HEK293 (cell line): ENCODE results near the gene MDGA2.

Experiments used
- CTCF ChIA-PET: fragments of 350-600 bp; formaldehyde crosslinking; extraction: SDS; loops from one replicate; lab custom pipeline; 2021; ENCODE audit warnings: antibody characterized with exemption; lab: Yijun Ruan, JAX
- POLR2A ChIA-PET: fragments of 300-600 bp; formaldehyde crosslinking; extraction: SDS; loops from one replicate; lab custom pipeline; 2020; ENCODE audit warnings: antibody characterized with exemption, inconsistent platforms; lab: Yijun Ruan, JAX
- H3K27ac ChIP-seq: fragments of 200-500 bp; sonication (Bioruptor generic); 2 replicates; pipeline ENCODE4 v1.5.1; 2014; ENCODE audit warnings: low read depth, low read length, control low read depth, inconsistent platforms; ENCODE audit errors: extremely low read depth
- H3K36me3 ChIP-seq, 2 experiments: fragments of 200-500 bp in 1 of 2; sonication (Bioruptor generic) in 1 of 2; 1 replicate in 1 of 2; 2 replicates in 1 of 2; pipeline ENCODE4 v1.5.1; 2014 to 2017; ENCODE audit warnings: inconsistent platforms in 2 of 2, low read length in 2 of 2; ENCODE audit not compliant: control insufficient read depth in 2 of 2, insufficient read depth in 1 of 2
- H3K4me1 ChIP-seq: fragments of 200-500 bp; sonication (Bioruptor generic); 2 replicates; pipeline ENCODE4 v1.5.1; 2014; ENCODE audit warnings: mild to moderate bottlenecking, low read length, inconsistent platforms; ENCODE audit not compliant: control insufficient read depth, insufficient read depth
- H3K4me3 ChIP-seq: 2 replicates; pipeline ENCODE4 v1.5.1; 2011; ENCODE audit warnings: low read depth, mild to moderate bottlenecking, control low read depth, low read length, moderate library complexity
- H3K9me3 ChIP-seq: fragments of 200-500 bp; sonication (Bioruptor generic); 2 replicates; pipeline ENCODE4 v1.5.1; 2014; ENCODE audit warnings: low read depth, low read length, inconsistent platforms; ENCODE audit not compliant: control insufficient read depth, insufficient read depth
- ELK4 ChIP-seq: IDR thresholded peaks from 2 replicates; pipeline ENCODE4 v1.6.1; 2011; ENCODE audit warnings: mild to moderate bottlenecking, low read depth, low read length, borderline replicate concordance
- FEZF1 ChIP-seq: fragments of 450-650 bp; formaldehyde crosslinking; IDR thresholded peaks from 2 replicates; pipeline ENCODE4 v1.5.1; 2016; ENCODE audit warnings: missing biosample characterization, missing genetic modification characterization
- INSM2 ChIP-seq: fragments of 450-650 bp; formaldehyde crosslinking; IDR thresholded peaks from 2 replicates; pipeline ENCODE4 v1.5.1; 2016; ENCODE audit warnings: missing biosample characterization, missing genetic modification characterization
- KLF8 ChIP-seq: fragments of 450-650 bp; formaldehyde crosslinking; IDR thresholded peaks from 2 replicates; pipeline ENCODE4 v1.5.1; 2016; ENCODE audit warnings: missing biosample characterization, missing genetic modification characterization
- OSR2 ChIP-seq: fragments of 450-650 bp; formaldehyde crosslinking; IDR thresholded peaks from 2 replicates; pipeline ENCODE4 v1.5.1; 2016; ENCODE audit warnings: missing biosample characterization, missing genetic modification characterization
- YY1 ChIP-seq: fragments of 450-650 bp; formaldehyde crosslinking; IDR thresholded peaks from 2 replicates; pipeline ENCODE4 v1.5.1; 2018; ENCODE audit warnings: missing biosample characterization, missing genetic modification characterization
- ZBTB21 ChIP-seq: fragments of 450-650 bp; formaldehyde crosslinking; IDR thresholded peaks from 2 replicates; pipeline ENCODE4 v1.5.1; 2017; ENCODE audit warnings: missing biosample characterization, missing genetic modification characterization
- ZBTB48 ChIP-seq: fragments of 450-650 bp; formaldehyde crosslinking; IDR thresholded peaks from 2 replicates; pipeline ENCODE4 v1.5.1; 2016; ENCODE audit warnings: missing biosample characterization, missing genetic modification characterization
- ZIC2 ChIP-seq: fragments of 450-650 bp; formaldehyde crosslinking; IDR thresholded peaks from 2 replicates; pipeline ENCODE4 v1.5.1; 2016; ENCODE audit warnings: missing biosample characterization, missing genetic modification characterization
- ZNF112 ChIP-seq: fragments of 450-650 bp; formaldehyde crosslinking; IDR thresholded peaks from 2 replicates; pipeline ENCODE4 v1.5.0; 2017; ENCODE audit warnings: missing biosample characterization, missing genetic modification characterization
- ZNF18 ChIP-seq: fragments of 450-650 bp; formaldehyde crosslinking; IDR thresholded peaks from 2 replicates; pipeline ENCODE4 v1.5.1; 2016; ENCODE audit warnings: missing biosample characterization, missing genetic modification characterization
- ZNF2 ChIP-seq: fragments of 450-650 bp; formaldehyde crosslinking; IDR thresholded peaks from 2 replicates; pipeline ENCODE4 v1.5.1; 2016; ENCODE audit warnings: missing biosample characterization, missing genetic modification characterization
- ZNF214 ChIP-seq: fragments of 450-650 bp; formaldehyde crosslinking; IDR thresholded peaks from 2 replicates; pipeline ENCODE4 v1.5.1; 2017; ENCODE audit warnings: missing biosample characterization, mild to moderate bottlenecking, missing genetic modification characterization, borderline replicate concordance
- ZNF223 ChIP-seq: fragments of 450-650 bp; formaldehyde crosslinking; IDR thresholded peaks from 2 replicates; pipeline ENCODE4 v1.5.1; 2016; ENCODE audit warnings: missing biosample characterization, missing genetic modification characterization
- ZNF23 ChIP-seq: fragments of 450-650 bp; formaldehyde crosslinking; IDR thresholded peaks from 2 replicates; pipeline ENCODE4 v1.5.1; 2016; ENCODE audit warnings: missing biosample characterization, missing genetic modification characterization, borderline replicate concordance
- ZNF280C ChIP-seq: fragments of 450-650 bp; formaldehyde crosslinking; IDR thresholded peaks from 2 replicates; pipeline ENCODE4 v1.5.1; 2016; ENCODE audit warnings: missing biosample characterization, missing genetic modification characterization
- ZNF324 ChIP-seq: fragments of 450-650 bp; formaldehyde crosslinking; IDR thresholded peaks from 2 replicates; pipeline ENCODE4 v1.5.1; 2016; ENCODE audit warnings: missing biosample characterization, missing genetic modification characterization
- ZNF350 ChIP-seq: fragments of 450-650 bp; formaldehyde crosslinking; IDR thresholded peaks from 2 replicates; pipeline ENCODE4 v1.5.0; 2017; ENCODE audit warnings: missing biosample characterization, mild to moderate bottlenecking, missing genetic modification characterization
- ZNF37A ChIP-seq: fragments of 450-650 bp; IDR thresholded peaks from 2 replicates; pipeline ENCODE4 v1.5.1; 2018; ENCODE audit warnings: missing biosample characterization, missing genetic modification characterization
- ZNF521 ChIP-seq: fragments of 450-650 bp; formaldehyde crosslinking; IDR thresholded peaks from 2 replicates; pipeline ENCODE4 v1.5.1; 2017; ENCODE audit warnings: missing biosample characterization, mild to moderate bottlenecking, missing genetic modification characterization
- ZNF555 ChIP-seq: fragments of 450-650 bp; formaldehyde crosslinking; conservative IDR thresholded peaks from 2 replicates; pipeline ENCODE4 v1.5.1; 2017; ENCODE audit warnings: missing biosample characterization, mild to moderate bottlenecking, missing genetic modification characterization, inconsistent platforms
- ZNF677 ChIP-seq: fragments of 450-650 bp; IDR thresholded peaks from 2 replicates; pipeline ENCODE4 v1.5.0; 2018; ENCODE audit warnings: missing biosample characterization, mild to moderate bottlenecking, missing genetic modification characterization, moderate library complexity
- ZNF707 ChIP-seq: fragments of 450-650 bp; formaldehyde crosslinking; IDR thresholded peaks from 2 replicates; pipeline ENCODE4 v1.5.1; 2016; ENCODE audit warnings: missing biosample characterization, missing genetic modification characterization
- ZNF747 ChIP-seq: fragments of 450-650 bp; formaldehyde crosslinking; IDR thresholded peaks from 2 replicates; pipeline ENCODE4 v1.5.1; 2016; ENCODE audit warnings: missing biosample characterization, missing genetic modification characterization
- ZNF768 ChIP-seq: fragments of 450-650 bp; formaldehyde crosslinking; IDR thresholded peaks from 2 replicates; pipeline ENCODE4 v1.5.1; 2018; ENCODE audit warnings: missing biosample characterization, mild to moderate bottlenecking, missing genetic modification characterization
- ZXDB ChIP-seq: fragments of 450-650 bp; formaldehyde crosslinking; IDR thresholded peaks from 2 replicates; pipeline ENCODE4 v1.5.1; 2016; ENCODE audit warnings: missing biosample characterization, missing genetic modification characterization

The MDGA2 gene

GRCh38 chr14:47150267-47150666 is 525.1 kb downstream of the MDGA2 start (continued):
- TF ChIP-seq ZNF18: no peak
- TF ChIP-seq ZNF747 (tag by site-specific recombination): no peak
- no peak for TF ChIP-seq ZNF280C
- no peak for TF ChIP-seq OSR2 (tag by site-specific recombination)

GRCh38 chr14:47149326-47149725 is 526.1 kb downstream of the MDGA2 start:
- no peaks in the 10 kb centered on the region for H3K36me3 ChIP-seq
- TF ChIP-seq ZBTB21 (no peak), ZNF768 (tag by site-specific recombination) (no peak), ZBTB48 (tag by site-specific recombination) (no peak), ZNF214 (tag by site-specific recombination) (no peak), ZNF677 (tag by site-specific recombination) (no peak), ZXDB (tag by site-specific recombination) (no peak), YY1 (no peak), ZNF707 (tag by site-specific recombination) (no peak), INSM2 (tag by site-specific recombination) (no peak), ZNF2 (no peak), KLF8 (no peak), ZNF521 (no peak), ZNF350 (tag by site-specific recombination) (no peak), ZNF555 (tag by site-specific recombination) (no peak), ELK4 (no peak)
- no peaks in the 10 kb centered on the region for H3K4me1 ChIP-seq
- H3K4me3 ChIP-seq: no peak overlapping the region
- H3K27ac ChIP-seq: no peak overlapping the region
- no peaks in the 10 kb centered on the region for H3K9me3 ChIP-seq
- CTCF ChIA-PET: no interaction called here
- POLR2A ChIA-PET: no interaction called here

- ChIA-PET CTCF (no interaction called here), POLR2A (no interaction called here)
- Histone ChIP-seq H3K4me3 (no peak overlapping the region), H3K4me1 (no peaks in the 10 kb centered on the region), H3K36me3 (no peaks in the 10 kb centered on the region), H3K9me3 (no peaks in the 10 kb centered on the region), H3K27ac (no peak overlapping the region)
- TF ChIP-seq ZNF223 (tag by site-specific recombination) (no peak), ZIC2 (no peak), ZNF112 (tag by site-specific recombination) (no peak), ZNF23 (tag by site-specific recombination) (no peak), ZBTB48 (tag by site-specific recombination) (no peak), ZNF37A (no peak), FEZF1 (tag by site-specific recombination) (no peak), ZNF324 (tag by site-specific recombination) (no peak)
These were observed 526.7 kb downstream of the MDGA2 start for GRCh38 chr14:47148686-47149085.
